Prostate gland (tissue), 2 donors: Measurements from ENCODE around the gene GALNS. TPM values are rescaled to one million over a fixed set of nuclear protein-coding genes. Genes with fewer than 3 reads are reported as not detected.

ENCODE experiments used
- DNase-seq: peaks from one replicate; pipeline ENCODE4 v3.0.0-alpha.2; 2019; ENCODE audit warnings: low spot score
- H3K27ac ChIP-seq, 2 donors: fragments of 200-600 bp; sonication (generic); 2 replicates each; pipeline ENCODE4 v1.5.1; 2017 to 2019
- H3K27me3 ChIP-seq: fragments of 200-600 bp; sonication (generic); replicated peaks from 2 replicates; pipeline ENCODE4 v1.5.1; 2019; ENCODE audit not compliant: insufficient read depth
- H3K36me3 ChIP-seq, 2 donors: fragments of 200-600 bp; sonication (generic); 1 replicate in 1 of 2; 2 replicates in 1 of 2; pipeline versions ENCODE4 v1.5.1 to v1.8.1; 2017 to 2019
- H3K4me1 ChIP-seq: fragments of 200-600 bp; sonication (generic); replicated peaks from 2 replicates; pipeline ENCODE4 v1.5.1; 2019
- H3K4me3 ChIP-seq, 2 donors: fragments of 200-600 bp; sonication (generic); 2 replicates each; pipeline ENCODE4 v1.5.1; 2017 to 2019
- H3K9me3 ChIP-seq: fragments of 200-600 bp; sonication (generic); 2 replicates; pipeline ENCODE4 v1.5.1; 2017
- POLR2A ChIP-seq: fragments of 450-650 bp; IDR thresholded peaks from one replicate; pipeline ENCODE4 v1.6.1; 2016; ENCODE audit warnings: antibody characterized with exemption, mild to moderate bottlenecking
- POLR2AphosphoS5 ChIP-seq: sonication (generic); formaldehyde crosslinking; IDR thresholded peaks from one replicate; pipeline ENCODE4 v1.6.1; 2017; ENCODE audit warnings: antibody characterized with exemption
- WGBS: methylation state at CpG from one replicate; pipeline ENCODE4 v1.1.5; 2018; 5-methylcytosine and 5-hydroxymethylcytosine counted together
- intact Hi-C: fragments of 100-400 bp; cut with DNase I; formaldehyde crosslinking; loops from one replicate; pipeline ENCODE4 v1.14.2; 2022
- total RNA-seq, 2 donors: library from RNA; depleted of rRNA; stranded (reverse); fragments of >200 nt; gene quantifications; one replicate each; pipeline ENCODE4 v1.1.0, GENCODE V29; 2016
- TF ChIP-seq, protein P1 (sequence below), 4 experiments: fragments of 200-600 bp in 2 of 4; fragments of 450-650 bp in 2 of 4; sonication (generic) in 2 of 4; IDR thresholded peaks; 1 replicate in 3 of 4; 2 replicates in 1 of 4; pipeline ENCODE4 v1.5.1; 2016 to 2019; ENCODE audit warnings: antibody characterized with exemption in 4 of 4, mild to moderate bottlenecking in 2 of 4, moderate library complexity in 2 of 4

GALNS gene
- total RNA-seq, 2 donors from 2014 or later: 20.4 to 75.1 TPM

DNA sequence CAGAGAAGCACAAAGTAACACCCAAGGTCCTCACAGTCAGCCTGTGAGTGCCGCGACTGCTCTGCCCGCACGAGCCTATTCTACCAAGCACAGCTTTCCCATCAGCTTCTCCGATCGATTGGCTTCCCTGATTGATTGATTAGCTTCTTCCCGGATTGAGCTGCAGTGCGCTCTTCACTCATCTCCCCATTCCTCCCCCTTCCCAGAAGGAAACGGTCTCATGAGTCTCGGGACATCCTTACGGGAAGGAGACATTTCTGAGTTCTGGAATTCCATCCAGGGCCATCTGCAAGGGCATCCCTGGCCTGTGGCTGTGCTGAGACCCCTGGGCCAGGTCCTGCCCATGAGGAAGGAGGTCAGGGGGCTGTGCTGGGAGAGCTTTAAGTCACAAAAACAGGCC, 89.8 kb downstream of the GALNS start:
- intact Hi-C loops: no loop called here
- Histone ChIP-seq H3K4me3 (no peak overlapping the region), H3K36me3 (no peaks in the 10 kb centered on the region), H3K4me1 (peaks cover 61% of the 10 kb centered on the region), H3K27ac (peak overlapping the region in 1 of 2 donors; percentile 54), H3K27me3 (no peaks in the 10 kb centered on the region), H3K9me3 (no peaks in the 10 kb centered on the region)
- TF ChIP-seq POLR2A (no peak), POLR2AphosphoS5 (no peak)
- TF ChIP-seq, protein P1, sequence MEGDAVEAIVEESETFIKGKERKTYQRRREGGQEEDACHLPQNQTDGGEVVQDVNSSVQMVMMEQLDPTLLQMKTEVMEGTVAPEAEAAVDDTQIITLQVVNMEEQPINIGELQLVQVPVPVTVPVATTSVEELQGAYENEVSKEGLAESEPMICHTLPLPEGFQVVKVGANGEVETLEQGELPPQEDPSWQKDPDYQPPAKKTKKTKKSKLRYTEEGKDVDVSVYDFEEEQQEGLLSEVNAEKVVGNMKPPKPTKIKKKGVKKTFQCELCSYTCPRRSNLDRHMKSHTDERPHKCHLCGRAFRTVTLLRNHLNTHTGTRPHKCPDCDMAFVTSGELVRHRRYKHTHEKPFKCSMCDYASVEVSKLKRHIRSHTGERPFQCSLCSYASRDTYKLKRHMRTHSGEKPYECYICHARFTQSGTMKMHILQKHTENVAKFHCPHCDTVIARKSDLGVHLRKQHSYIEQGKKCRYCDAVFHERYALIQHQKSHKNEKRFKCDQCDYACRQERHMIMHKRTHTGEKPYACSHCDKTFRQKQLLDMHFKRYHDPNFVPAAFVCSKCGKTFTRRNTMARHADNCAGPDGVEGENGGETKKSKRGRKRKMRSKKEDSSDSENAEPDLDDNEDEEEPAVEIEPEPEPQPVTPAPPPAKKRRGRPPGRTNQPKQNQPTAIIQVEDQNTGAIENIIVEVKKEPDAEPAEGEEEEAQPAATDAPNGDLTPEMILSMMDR (IDR thresholded peaks at IDR 0.05): no peak
- WGBS: 79% methylated on average over 11 of the region's 11 CpGs
- no peak for DNase-seq

DNA sequence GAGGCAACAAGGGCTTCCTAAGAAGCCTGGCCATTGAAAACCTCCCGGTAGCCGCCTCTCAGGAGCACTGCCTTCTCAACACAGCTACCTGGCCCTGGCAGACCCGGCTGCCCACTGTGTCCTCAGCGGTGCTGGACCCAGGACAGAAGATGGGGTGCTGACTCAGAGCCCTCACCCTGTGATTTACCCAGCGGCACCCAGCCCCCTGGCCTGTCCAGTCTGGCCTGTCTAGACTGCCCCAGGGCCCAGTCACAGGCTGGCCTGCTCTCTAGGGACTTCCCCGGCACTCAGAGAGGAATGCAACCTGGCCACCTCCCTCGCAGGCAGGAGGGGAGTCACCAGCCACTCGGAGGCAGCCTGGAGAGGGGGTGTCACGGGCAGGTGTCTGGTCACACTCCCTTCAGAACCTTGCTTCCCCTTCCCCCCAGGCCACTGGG, 91.8 kb downstream of the GALNS start:
- peaks cover 61% of the 10 kb centered on the region for H3K4me1 ChIP-seq
- H3K27ac ChIP-seq: peak overlapping the region; percentile 56 to 95
- no peaks in the 10 kb centered on the region for H3K9me3 ChIP-seq
- no peaks in the 10 kb centered on the region for H3K36me3 ChIP-seq
- H3K4me3 ChIP-seq: no peak overlapping the region
- 36% methylated on average over 9 of the region's 9 CpGs for WGBS
- TF ChIP-seq POLR2AphosphoS5 (peak; percentile 89), POLR2A (no peak)
- peak; percentile 91 for DNase-seq
- H3K27me3 ChIP-seq: no peaks in the 10 kb centered on the region
- intact Hi-C loops: no loop called here

DNA sequence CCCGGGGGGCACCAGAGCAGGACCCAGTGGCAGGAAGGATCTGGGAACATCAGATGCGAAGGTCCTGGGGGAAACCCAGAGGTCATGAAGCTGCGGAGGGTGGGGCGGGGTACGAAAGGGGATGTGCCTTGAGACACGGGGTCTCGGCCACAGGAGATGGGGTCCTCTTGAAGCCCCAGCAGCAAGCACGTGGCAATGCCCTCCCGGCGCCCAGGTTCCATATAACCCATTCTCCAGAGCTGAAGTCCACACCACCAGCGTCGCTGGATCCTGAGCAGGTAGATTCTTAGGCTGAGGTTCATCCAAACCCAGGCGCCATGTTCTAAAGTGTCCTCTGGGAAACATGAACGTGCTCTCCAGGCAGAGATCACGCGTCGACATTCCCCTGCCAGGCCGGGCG, 92.7 kb downstream of the GALNS start:
- Histone ChIP-seq H3K4me3 (no peak overlapping the region), H3K4me1 (peaks cover 59% of the 10 kb centered on the region), H3K27ac (peak overlapping the region in 1 of 2 donors; percentile 95), H3K36me3 (no peaks in the 10 kb centered on the region), H3K9me3 (no peaks in the 10 kb centered on the region), H3K27me3 (no peaks in the 10 kb centered on the region)
- WGBS: 93% methylated on average over 19 of the region's 19 CpGs
- no peak for TF ChIP-seq POLR2AphosphoS5
- DNase-seq: no peak
- intact Hi-C loops: no loop called here

Other genes with a start within 250 kb of the GALNS start
- gene IL17C, start 218.4 kb downstream of the GALNS start, total RNA-seq: under 1 TPM in 1 of 2 donors, not detected in 1; 0.97 TPM
- gene CYBA, start 205.9 kb downstream of the GALNS start, total RNA-seq: 100 to 1,000 TPM in 1 of 2 donors, 10 to 100 TPM in 1; 86.0 to 155 TPM
- 10 to 100 TPM; 34.7 to 40.0 TPM for gene MVD, start 193.9 kb downstream of the GALNS start, total RNA-seq
- gene SNAI3, start 170.4 kb downstream of the GALNS start, total RNA-seq: 1 to 10 TPM in 1 of 2 donors, under 1 TPM in 1; 0.46 to 2.8 TPM
- 10 to 100 TPM; 11.6 to 30.3 TPM for gene RNF166, start 150.5 kb downstream of the GALNS start, total RNA-seq
- 10 to 100 TPM; 15.0 to 19.1 TPM for gene CTU2, start 150.4 kb downstream of the GALNS start, total RNA-seq
- 100 to 1,000 TPM; 156 to 202 TPM for gene PIEZO1, start 71.7 kb downstream of the GALNS start, total RNA-seq
- 1 to 10 TPM; 4.3 to 7.6 TPM for gene CDT1, start 53.2 kb downstream of the GALNS start, total RNA-seq
- gene APRT, start 45.0 kb downstream of the GALNS start, total RNA-seq: 100 to 1,000 TPM; 165 to 211 TPM
- gene TRAPPC2L, start 180 bp upstream of the GALNS start, total RNA-seq: 10 to 100 TPM; 23.7 to 38.9 TPM
- gene PABPN1L, start 9.7 kb upstream of the GALNS start, total RNA-seq: 1 to 10 TPM in 1 of 2 donors, not detected in 1; 4.1 TPM
- 1 to 10 TPM; 4.5 to 8.7 TPM for gene CBFA2T3, start 120.3 kb upstream of the GALNS start, total RNA-seq
- gene ACSF3, start 236.9 kb upstream of the GALNS start, total RNA-seq: 10 to 100 TPM; 42.1 to 80.5 TPM